SK-N-SH (cell line): ENCODE results near the gene VDR. TPM values are rescaled to one million over a fixed set of nuclear protein-coding genes. Genes with fewer than 3 reads are reported as not detected.

ENCODE experiments used
- CTCF ChIA-PET: fragments of 300-600, 350-600 bp; formaldehyde crosslinking; extraction: SDS; loops from one replicate; lab custom pipeline; 2021; lab: Yijun Ruan, JAX
- POLR2A ChIA-PET: fragments of 350-600 bp; sonication (Branson Sonifier 250); formaldehyde crosslinking; extraction: SDS; loops from one replicate; lab custom pipeline; 2020; ENCODE audit warnings: antibody characterized with exemption, inconsistent platforms; lab: Yijun Ruan, JAX
- DNase-seq: peaks from one replicate; pipeline ENCODE4 v3.0.0; 2012
- H2AFZ ChIP-seq: fragments of 200-600 bp; sonication (generic); 2 replicates; pipeline ENCODE4 v1.8.1; 2016; ENCODE audit warnings: antibody characterized with exemption, mild to moderate bottlenecking, low read depth
- H3F3A ChIP-seq: fragments of 200-600 bp; sonication (generic); replicated peaks from 2 replicates; pipeline ENCODE3; 2016; ENCODE audit warnings: antibody characterized with exemption, mild to moderate bottlenecking; ENCODE audit not compliant: insufficient read depth
- H3K27ac ChIP-seq, 2 experiments: fragments of 200-500 bp in 1 of 2; fragments of 200-600 bp in 1 of 2; sonication (Bioruptor generic) in 1 of 2; sonication (generic), shearing (Covaris generic) in 1 of 2; 2 replicates each; pipeline versions ENCODE4 v1.5.1 to v1.6.1; 2014 to 2016; ENCODE audit warnings: low read depth in 2 of 2, inconsistent platforms in 1 of 2, low read length in 1 of 2, mild to moderate bottlenecking in 1 of 2, mixed read lengths in 1 of 2
- H3K27me3 ChIP-seq: fragments of 200-600 bp; sonication (generic), shearing (Covaris generic); 2 replicates; pipeline ENCODE4 v1.6.1; 2016; ENCODE audit warnings: mixed run types; ENCODE audit not compliant: insufficient read depth
- H3K36me3 ChIP-seq, 2 experiments: fragments of 200-500 bp in 1 of 2; fragments of 200-600 bp in 1 of 2; sonication (Bioruptor generic) in 1 of 2; sonication (generic) in 1 of 2; replicated peaks in 1 of 2; 2 replicates each; pipeline versions ENCODE3 to v1.5.1; 2014 to 2016; ENCODE audit warnings: low read length in 1 of 2, mild to moderate bottlenecking in 1 of 2; ENCODE audit not compliant: insufficient read depth in 2 of 2, control insufficient read depth in 1 of 2
- H3K4me1 ChIP-seq, 2 experiments: fragments of 200-500 bp in 1 of 2; fragments of 200-600 bp in 1 of 2; sonication (Bioruptor generic) in 1 of 2; sonication (generic), shearing (Covaris generic) in 1 of 2; 2 replicates each; pipeline versions ENCODE4 v1.5.1 to v1.6.1; 2014 to 2016; ENCODE audit warnings: low read depth in 1 of 2, low read length in 1 of 2, mixed run types in 1 of 2; ENCODE audit not compliant: insufficient read depth in 2 of 2, control insufficient read depth in 1 of 2
- H3K4me2 ChIP-seq: fragments of 200-600 bp; sonication (generic), shearing (Covaris generic); 2 replicates; pipeline ENCODE4 v1.6.1; 2017; ENCODE audit warnings: mixed run types
- H3K4me3 ChIP-seq, 2 experiments: fragments of 200-500 bp in 1 of 2; fragments of 200-600 bp in 1 of 2; sonication (Bioruptor generic) in 1 of 2; sonication (generic), shearing (Covaris generic) in 1 of 2; 2 replicates each; pipeline versions ENCODE4 v1.5.1 to v1.8.1; 2014 to 2016; ENCODE audit warnings: low read depth in 2 of 2, inconsistent platforms in 1 of 2, low read length in 1 of 2, mild to moderate bottlenecking in 1 of 2, mixed read lengths in 1 of 2, moderate library complexity in 1 of 2
- H3K79me2 ChIP-seq: fragments of 200-600 bp; sonication (generic); 2 replicates; pipeline ENCODE4 v1.8.1; 2017; ENCODE audit warnings: mild to moderate bottlenecking; ENCODE audit not compliant: insufficient read depth
- H3K9ac ChIP-seq: fragments of 200-600 bp; sonication (generic); 2 replicates; pipeline ENCODE4 v1.6.1; 2017; ENCODE audit warnings: mixed run types
- H3K9me2 ChIP-seq: fragments of 200-600 bp; sonication (generic); 2 replicates; pipeline ENCODE4 v1.6.1; 2017; ENCODE audit warnings: mixed run types
- H3K9me3 ChIP-seq: fragments of 200-600 bp; sonication (generic); 2 replicates; pipeline ENCODE4 v1.6.1; 2017; ENCODE audit warnings: mixed run types, mild to moderate bottlenecking, moderate library complexity
- H4K20me1 ChIP-seq: fragments of 200-600 bp; sonication (generic); 2 replicates; pipeline ENCODE4 v1.6.1; 2017; ENCODE audit warnings: mild to moderate bottlenecking, mixed run types; ENCODE audit not compliant: insufficient read depth
- CHD2 ChIP-seq: fragments of 150-350 bp; IDR thresholded peaks from 2 replicates; pipeline ENCODE4 v1.6.1; 2018; ENCODE audit warnings: low read length; ENCODE audit not compliant: partially characterized antibody
- ELF1 ChIP-seq: IDR thresholded peaks from 2 replicates; pipeline ENCODE4 v1.4.0; 2012
- FOSL2 ChIP-seq: IDR thresholded peaks from 2 replicates; pipeline ENCODE4 v1.4.0; 2012; ENCODE audit warnings: low read depth, mild to moderate bottlenecking, moderate library complexity, borderline replicate concordance
- JUND ChIP-seq: IDR thresholded peaks from 2 replicates; pipeline ENCODE4 v1.4.0; 2012
- MXI1 ChIP-seq: IDR thresholded peaks from 2 replicates; pipeline ENCODE4 v1.6.1; 2012; ENCODE audit warnings: mild to moderate bottlenecking, low read depth, low read length, improper control_type of control experiment
- NFIC ChIP-seq: IDR thresholded peaks from 2 replicates; pipeline ENCODE4 v1.4.0; 2012; ENCODE audit warnings: borderline replicate concordance
- NRF1 ChIP-seq: IDR thresholded peaks from 2 replicates; pipeline ENCODE4 v1.6.1; 2012; ENCODE audit warnings: low read depth, mild to moderate bottlenecking, low read length
- POLR2AphosphoS5 ChIP-seq: IDR thresholded peaks from 2 replicates; pipeline ENCODE4 v1.6.1; 2012; ENCODE audit warnings: low read depth, low read length
- RCOR1 ChIP-seq: fragments of 150-350 bp; IDR thresholded peaks from 2 replicates; pipeline ENCODE4 v1.6.1; 2017; ENCODE audit warnings: antibody characterized with exemption, low read length
- REST ChIP-seq: IDR thresholded peaks from 2 replicates; pipeline ENCODE4 v1.6.1; 2012; ENCODE audit warnings: mild to moderate bottlenecking, low read depth, low read length, moderate library complexity
- SMC3 ChIP-seq: IDR thresholded peaks from 2 replicates; pipeline ENCODE4 v1.6.1; 2012; ENCODE audit warnings: low read depth, low read length, improper control_type of control experiment
- TAF1 ChIP-seq: IDR thresholded peaks from 2 replicates; pipeline ENCODE4 v1.6.1; 2012; ENCODE audit warnings: low read depth, mild to moderate bottlenecking, low read length, moderate library complexity, borderline replicate concordance
- YY1 ChIP-seq: IDR thresholded peaks from 2 replicates; pipeline ENCODE4 v1.4.0; 2012; ENCODE audit warnings: low read depth, mild to moderate bottlenecking
- WGBS: methylation state at CpG from one replicate; pipeline ENCODE4 v1.1.6; 2017; ENCODE audit warnings: low lambda C conversion rate; 5-methylcytosine and 5-hydroxymethylcytosine counted together
- polyA plus RNA-seq, 3 experiments: library from polyadenylated mRNA; depleted of rRNA; stranded (reverse); fragments of >200 nt; gene quantifications; 2 replicates each; pipeline ENCODE4 v1.2.3, GENCODE V29; 2012
- TF ChIP-seq, protein P1 (sequence below): fragments of 150-350 bp; IDR thresholded peaks from 2 replicates; pipeline ENCODE4 v1.6.1; 2016; ENCODE audit warnings: mild to moderate bottlenecking, low read depth, low read length

VDR gene
- polyA plus RNA-seq, 1 of the 3 experiments (the other 2 are of a cell fraction), result 0.33 TPM

DNA sequence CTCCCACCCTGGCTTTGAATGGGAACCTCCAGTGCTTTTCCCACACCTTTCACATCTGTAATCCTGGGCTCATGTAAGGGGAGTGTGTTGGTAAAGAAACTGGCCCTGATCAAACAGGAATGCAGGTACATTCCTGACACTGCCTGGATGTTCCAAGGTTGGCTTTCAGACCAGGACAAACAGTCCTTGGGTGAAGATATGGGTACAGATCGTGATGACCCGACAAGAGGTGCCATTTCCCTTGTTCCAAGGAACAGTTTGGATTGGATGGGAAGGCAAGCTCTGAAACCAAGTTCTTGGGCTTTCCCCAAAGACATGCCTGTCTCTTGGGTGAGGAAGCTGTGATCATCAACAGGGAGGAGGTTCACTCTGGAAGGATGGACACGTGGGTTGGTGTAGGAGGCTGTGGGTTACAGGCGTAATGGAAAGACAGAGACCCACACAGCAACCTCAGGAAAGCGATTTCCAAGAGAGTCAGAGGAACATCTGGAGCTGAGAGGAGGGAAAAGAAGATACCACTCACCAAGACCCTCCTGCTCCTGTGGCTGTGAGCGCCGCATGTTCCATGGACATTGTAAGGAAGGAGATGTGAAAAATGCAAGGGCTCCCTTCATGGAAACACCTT is 26.4 kb downstream of the VDR start:
- Histone ChIP-seq H3K36me3 (no peaks in the 10 kb centered on the region), H3K9me3 (no peaks in the 10 kb centered on the region), H3K9me2 (no peaks in the 10 kb centered on the region), H2AFZ (no peak overlapping the region), H3K27me3 (no peaks in the 10 kb centered on the region), H3F3A (no peaks in the 10 kb centered on the region), H3K9ac (no peak overlapping the region), H3K4me3 (no peak overlapping the region), H3K4me2 (no peak overlapping the region), H3K79me2 (no peaks in the 10 kb centered on the region), H3K4me1 (peaks cover 0 to 14% of the 10 kb centered on the region in 2 experiments; a peak in 1 of 4 replicates), H4K20me1 (no peaks in the 10 kb centered on the region), H3K27ac (no peak overlapping the region)
- TF ChIP-seq TAF1 (no peak), YY1 (no peak), NFIC (no peak), RCOR1 (no peak), POLR2AphosphoS5 (no peak), MXI1 (no peak), JUND (no peak), SMC3 (no peak)
- 74% methylated on average over 7 of the region's 7 CpGs for WGBS
- CTCF ChIA-PET, result interaction anchor here (1.3 to 1.7 kb wide), 2 partner anchors 8 to 26 kb away, joined by 3 to 7 read pairs; partner anchors contain the start of gene VDR
- POLR2A ChIA-PET, result no interaction called here
- DNase-seq, result no peak

- Histone ChIP-seq H4K20me1 (no peaks in the 10 kb centered on the region), H2AFZ (no peak overlapping the region), H3K4me3 (no peak overlapping the region), H3K9ac (no peak overlapping the region), H3K9me2 (no peaks in the 10 kb centered on the region), H3K27me3 (no peaks in the 10 kb centered on the region), H3K4me1 (peaks cover 0 to 2% of the 10 kb centered on the region in 2 experiments; a peak in 1 of 4 replicates), H3K9me3 (no peaks in the 10 kb centered on the region), H3K4me2 (no peak overlapping the region), H3K36me3 (no peaks in the 10 kb centered on the region), H3K27ac (no peak overlapping the region), H3F3A (no peaks in the 10 kb centered on the region), H3K79me2 (no peaks in the 10 kb centered on the region)
- TF ChIP-seq ELF1 (no peak), NFIC (no peak), MXI1 (no peak), CHD2 (no peak), REST (no peak), FOSL2 (no peak), NRF1 (no peak), TAF1 (no peak)
- TF ChIP-seq, protein P1, sequence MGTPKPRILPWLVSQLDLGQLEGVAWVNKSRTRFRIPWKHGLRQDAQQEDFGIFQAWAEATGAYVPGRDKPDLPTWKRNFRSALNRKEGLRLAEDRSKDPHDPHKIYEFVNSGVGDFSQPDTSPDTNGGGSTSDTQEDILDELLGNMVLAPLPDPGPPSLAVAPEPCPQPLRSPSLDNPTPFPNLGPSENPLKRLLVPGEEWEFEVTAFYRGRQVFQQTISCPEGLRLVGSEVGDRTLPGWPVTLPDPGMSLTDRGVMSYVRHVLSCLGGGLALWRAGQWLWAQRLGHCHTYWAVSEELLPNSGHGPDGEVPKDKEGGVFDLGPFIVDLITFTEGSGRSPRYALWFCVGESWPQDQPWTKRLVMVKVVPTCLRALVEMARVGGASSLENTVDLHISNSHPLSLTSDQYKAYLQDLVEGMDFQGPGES, result no peak
- ChIA-PET POLR2A (no interaction called here), CTCF (no interaction called here)
- WGBS, result 45% methylated on average over 4 of the region's 4 CpGs
- DNase-seq, result no peak
These were observed 27.7 kb downstream of the VDR start for GRCh38 chr12:47877081-47877480.
